ENCODE measurements around the gene RNF130.

RNF130 gene

GRCh38 chr5:180074462-180074861 lies 2.9 kb upstream of the RNF130 start:
- ATAC-seq (replicated peaks; ENCODE audit: extremely low read depth, poor library complexity, severe bottlenecking) (no peak), DNase-seq (ENCODE audit: low spot score in 2 of 2) (no peak)
- Mint-ChIP-seq H3K27me3 (peaks cover 20% of the 10 kb centered on the region), H3K4me3 (no peak overlapping the region), H3K27ac (ENCODE audit: low read depth) (no peak overlapping the region), H3K4me1 (peaks cover 21% of the 10 kb centered on the region), H3K9me3 (no peaks in the 10 kb centered on the region), H3K36me3 (ENCODE audit: insufficient read depth) (peaks cover 2% of the 10 kb centered on the region)

- Mint-ChIP-seq H3K27me3 (peaks cover 1% of the 10 kb centered on the region), H3K36me3 (ENCODE audit: insufficient read depth) (peaks cover 2% of the 10 kb centered on the region)
Measured at GRCh38 chr5:180072556-180072955, 997 bp upstream of the RNF130 start.

GRCh38 chr5:180072256-180072548 lies 643 bp upstream of the RNF130 start:
- Mint-ChIP-seq H3K36me3 (ENCODE audit: insufficient read depth) (peaks cover 2% of the 10 kb centered on the region), H3K4me1 (peaks cover 22% of the 10 kb centered on the region), H3K4me3 (peak overlapping the region; percentile 80), H3K27ac (ENCODE audit: low read depth) (peak overlapping the region; percentile 70), H3K9me3 (no peaks in the 10 kb centered on the region), H3K27me3 (no peaks in the 10 kb centered on the region)
- DNase-seq (ENCODE audit: low spot score in 2 of 2) (no peak), ATAC-seq (replicated peaks; ENCODE audit: extremely low read depth, poor library complexity, severe bottlenecking) (no peak)

More at GRCh38 chr5:180072556-180072955, 997 bp upstream of the RNF130 start:
- ATAC-seq (replicated peaks; ENCODE audit: extremely low read depth, poor library complexity, severe bottlenecking): no peak
- H3K4me3 Mint-ChIP-seq: peak overlapping the region; percentile 80
- no peak for DNase-seq (ENCODE audit: low spot score in 2 of 2)
- H3K27ac Mint-ChIP-seq (ENCODE audit: low read depth): peak overlapping the region; percentile 70
- H3K9me3 Mint-ChIP-seq: no peaks in the 10 kb centered on the region
- H3K4me1 Mint-ChIP-seq: peaks cover 22% of the 10 kb centered on the region

- DNase-seq (ENCODE audit: low spot score in 2 of 2): no peak
Measured at GRCh38 chr5:180070756-180071530, 616 bp downstream of the RNF130 start.

GRCh38 chr5:180069589-180070247 lies 1.8 kb downstream of the RNF130 start:
- ATAC-seq (replicated peaks; ENCODE audit: extremely low read depth, poor library complexity, severe bottlenecking): no peak
- peaks cover 2% of the 10 kb centered on the region for H3K36me3 Mint-ChIP-seq (ENCODE audit: insufficient read depth)
- DNase-seq (ENCODE audit: low spot score in 2 of 2): no peak
- no peaks in the 10 kb centered on the region for H3K27me3 Mint-ChIP-seq
- no peak overlapping the region for H3K27ac Mint-ChIP-seq (ENCODE audit: low read depth)
- peaks cover 23% of the 10 kb centered on the region for H3K4me1 Mint-ChIP-seq
- H3K9me3 Mint-ChIP-seq: no peaks in the 10 kb centered on the region
- H3K4me3 Mint-ChIP-seq: peak overlapping the region; percentile 80

More at GRCh38 chr5:180070756-180071530, 616 bp downstream of the RNF130 start:
- peak overlapping the region; percentile 80 for H3K4me3 Mint-ChIP-seq
- no peak overlapping the region for H3K27ac Mint-ChIP-seq (ENCODE audit: low read depth)
- no peaks in the 10 kb centered on the region for H3K27me3 Mint-ChIP-seq
- ATAC-seq (replicated peaks; ENCODE audit: extremely low read depth, poor library complexity, severe bottlenecking): no peak
- H3K4me1 Mint-ChIP-seq: peaks cover 22% of the 10 kb centered on the region
- H3K9me3 Mint-ChIP-seq: no peaks in the 10 kb centered on the region
- H3K36me3 Mint-ChIP-seq (ENCODE audit: insufficient read depth): peaks cover 2% of the 10 kb centered on the region

- H3K27ac Mint-ChIP-seq (ENCODE audit: low read depth): no peak overlapping the region
- DNase-seq (ENCODE audit: low spot score in 2 of 2) (no peak), ATAC-seq (replicated peaks; ENCODE audit: extremely low read depth, poor library complexity, severe bottlenecking) (no peak)
- no peaks in the 10 kb centered on the region for H3K9me3 Mint-ChIP-seq
- no peaks in the 10 kb centered on the region for H3K27me3 Mint-ChIP-seq
- H3K4me1 Mint-ChIP-seq: peaks cover 27% of the 10 kb centered on the region
- H3K4me3 Mint-ChIP-seq: no peak overlapping the region
- peaks cover 2% of the 10 kb centered on the region for H3K36me3 Mint-ChIP-seq (ENCODE audit: insufficient read depth)
Measured at GRCh38 chr5:180068519-180069090, 3.0 kb downstream of the RNF130 start.

- no peaks in the 10 kb centered on the region for H3K9me3 Mint-ChIP-seq
- DNase-seq (ENCODE audit: low spot score in 2 of 2) (no peak), ATAC-seq (replicated peaks; ENCODE audit: extremely low read depth, poor library complexity, severe bottlenecking) (no peak)
- H3K4me1 Mint-ChIP-seq: peaks cover 30% of the 10 kb centered on the region
- peaks cover 4% of the 10 kb centered on the region for H3K36me3 Mint-ChIP-seq (ENCODE audit: insufficient read depth)
- no peak overlapping the region for H3K4me3 Mint-ChIP-seq
- H3K27ac Mint-ChIP-seq (ENCODE audit: low read depth): no peak overlapping the region
- no peaks in the 10 kb centered on the region for H3K27me3 Mint-ChIP-seq
Measured at GRCh38 chr5:180067986-180068385, 3.6 kb downstream of the RNF130 start.

- Mint-ChIP-seq H3K27me3 (no peaks in the 10 kb centered on the region), H3K4me3 (no peak overlapping the region), H3K9me3 (no peaks in the 10 kb centered on the region), H3K4me1 (peaks cover 23% of the 10 kb centered on the region), H3K36me3 (ENCODE audit: insufficient read depth) (peaks cover 5% of the 10 kb centered on the region), H3K27ac (ENCODE audit: low read depth) (no peak overlapping the region)
- no peak for ATAC-seq (replicated peaks; ENCODE audit: extremely low read depth, poor library complexity, severe bottlenecking)
- DNase-seq (ENCODE audit: low spot score in 2 of 2): no peak
Measured at GRCh38 chr5:180060192-180060591, 11.4 kb downstream of the RNF130 start.

GRCh38 chr5:180059326-180059725 lies 12.2 kb downstream of the RNF130 start:
- DNase-seq (ENCODE audit: low spot score in 2 of 2) (no peak), ATAC-seq (replicated peaks; ENCODE audit: extremely low read depth, poor library complexity, severe bottlenecking) (no peak)
- peaks cover 18% of the 10 kb centered on the region for H3K4me1 Mint-ChIP-seq
- no peaks in the 10 kb centered on the region for H3K9me3 Mint-ChIP-seq
- no peak overlapping the region for H3K4me3 Mint-ChIP-seq
- H3K27ac Mint-ChIP-seq (ENCODE audit: low read depth): no peak overlapping the region
- peaks cover 5% of the 10 kb centered on the region for H3K36me3 Mint-ChIP-seq (ENCODE audit: insufficient read depth)
- no peaks in the 10 kb centered on the region for H3K27me3 Mint-ChIP-seq

- Mint-ChIP-seq H3K36me3 (ENCODE audit: insufficient read depth) (peaks cover 3% of the 10 kb centered on the region), H3K9me3 (no peaks in the 10 kb centered on the region), H3K27ac (ENCODE audit: low read depth) (no peak overlapping the region), H3K4me1 (peaks cover 20% of the 10 kb centered on the region), H3K27me3 (no peaks in the 10 kb centered on the region), H3K4me3 (no peak overlapping the region)
- ATAC-seq (replicated peaks; ENCODE audit: extremely low read depth, poor library complexity, severe bottlenecking): no peak
- no peak for DNase-seq (ENCODE audit: low spot score in 2 of 2)
Measured at GRCh38 chr5:180056153-180056552, 15.4 kb downstream of the RNF130 start.

- DNase-seq (ENCODE audit: low spot score in 2 of 2) (no peak), ATAC-seq (replicated peaks; ENCODE audit: extremely low read depth, poor library complexity, severe bottlenecking) (no peak)
- Mint-ChIP-seq H3K27me3 (no peaks in the 10 kb centered on the region), H3K36me3 (ENCODE audit: insufficient read depth) (peaks cover 3% of the 10 kb centered on the region), H3K4me1 (peaks cover 20% of the 10 kb centered on the region), H3K27ac (ENCODE audit: low read depth) (no peak overlapping the region), H3K4me3 (no peak overlapping the region), H3K9me3 (no peaks in the 10 kb centered on the region)
Measured at GRCh38 chr5:180054226-180054625, 17.3 kb downstream of the RNF130 start.

- ATAC-seq (replicated peaks; ENCODE audit: extremely low read depth, poor library complexity, severe bottlenecking) (no peak), DNase-seq (ENCODE audit: low spot score in 2 of 2) (no peak)
- peaks cover 20% of the 10 kb centered on the region for H3K4me1 Mint-ChIP-seq
- peaks cover 3% of the 10 kb centered on the region for H3K36me3 Mint-ChIP-seq (ENCODE audit: insufficient read depth)
- no peak overlapping the region for H3K27ac Mint-ChIP-seq (ENCODE audit: low read depth)
- no peak overlapping the region for H3K4me3 Mint-ChIP-seq
- no peaks in the 10 kb centered on the region for H3K27me3 Mint-ChIP-seq
- no peaks in the 10 kb centered on the region for H3K9me3 Mint-ChIP-seq
Measured at GRCh38 chr5:180053061-180053602, 18.4 kb downstream of the RNF130 start.

All from central memory CD8-positive, alpha-beta T cell (primary cell).